H1 (cell line): ENCODE results near the gene ARMH4. TPM values are rescaled to one million over a fixed set of nuclear protein-coding genes. Genes with fewer than 3 reads are reported as not detected.

Source experiments
- CTCF ChIA-PET: fragments of 300-600 bp; sonication (Branson Sonifier 250); formaldehyde crosslinking; loops from one replicate; lab custom pipeline; 2021; ENCODE audit not compliant: partially characterized antibody; lab: Charles Lee
- POLR2A ChIA-PET: fragments of 300-600 bp; sonication (Branson Sonifier 250); formaldehyde crosslinking; loops from one replicate; lab custom pipeline; 2021; ENCODE audit warnings: inconsistent platforms; ENCODE audit not compliant: partially characterized antibody; lab: Charles Lee
- DNase-seq, 2 experiments: peaks; one replicate each; pipeline versions ENCODE4 v3.0.0 to v3.0.0-alpha.2; 2010 to 2022; ENCODE audit warnings: low spot score in 2 of 2, low read depth in 1 of 2, mixed read lengths in 1 of 2
- FAIRE-seq: peaks from 2 replicates; lab custom pipeline; 2011; peaks lifted over from hg19 to GRCh38; lab: Jason Lieb, UNC
- H2AFZ ChIP-seq: 2 replicates; pipeline ENCODE4 v1.8.1; 2012; ENCODE audit warnings: low read length, inconsistent platforms
- H2AK5ac ChIP-seq: 2 replicates; pipeline ENCODE4 v1.6.1; 2013; ENCODE audit warnings: low read depth, low read length
- H2BK120ac ChIP-seq: replicated peaks from 2 replicates; pipeline ENCODE3; 2013; ENCODE audit warnings: low read depth, low read length, inconsistent platforms
- H2BK12ac ChIP-seq: 2 replicates; pipeline ENCODE4 v1.6.1; 2013; ENCODE audit warnings: low read depth, low read length
- H2BK15ac ChIP-seq: 2 replicates; pipeline ENCODE4 v1.6.1; 2013; ENCODE audit warnings: low read length
- H2BK20ac ChIP-seq: 2 replicates; pipeline ENCODE4 v1.6.1; 2013; ENCODE audit warnings: low read length
- H2BK5ac ChIP-seq: 2 replicates; pipeline ENCODE4 v1.6.1; 2013; ENCODE audit warnings: low read depth, low read length
- H3K14ac ChIP-seq: 2 replicates; pipeline ENCODE4 v1.6.1; 2013; ENCODE audit warnings: inconsistent platforms; ENCODE audit not compliant: insufficient read length
- H3K18ac ChIP-seq: 2 replicates; pipeline ENCODE4 v1.6.1; 2013; ENCODE audit warnings: low read length; ENCODE audit errors: extremely low read depth
- H3K23ac ChIP-seq: 2 replicates; pipeline ENCODE4 v1.6.1; 2013; ENCODE audit warnings: inconsistent platforms; ENCODE audit not compliant: insufficient read length
- H3K23me2 ChIP-seq: 2 replicates; pipeline ENCODE4 v1.6.1; 2013; ENCODE audit warnings: low read depth, low read length
- H3K27ac ChIP-seq: 2 replicates; pipeline ENCODE4 v1.6.1; 2011; ENCODE audit warnings: low read depth, low read length, inconsistent platforms
- H3K27me3 ChIP-seq, 4 experiments: replicated peaks in 1 of 4; 1 replicate in 1 of 4; 2 replicates in 3 of 4; pipeline versions ENCODE4 v1.6.1 to v1.8.1; 2011 to 2013; ENCODE audit warnings: low read length in 3 of 4, mild to moderate bottlenecking in 3 of 4, inconsistent platforms in 2 of 4, mixed read lengths in 2 of 4, moderate library complexity in 1 of 4; ENCODE audit not compliant: control insufficient read depth in 3 of 4, insufficient read depth in 3 of 4; ENCODE audit errors: extremely low read depth in 1 of 4
- H3K36me3 ChIP-seq, 4 experiments: 2 replicates each; pipeline versions ENCODE4 v1.6.1 to v1.8.1; 2011 to 2013; ENCODE audit warnings: mild to moderate bottlenecking in 4 of 4, low read length in 3 of 4, moderate library complexity in 2 of 4, control low read depth in 1 of 4, inconsistent platforms in 1 of 4; ENCODE audit not compliant: insufficient read depth in 4 of 4, control insufficient read depth in 2 of 4
- H3K4ac ChIP-seq: replicated peaks from 2 replicates; pipeline ENCODE3; 2013; ENCODE audit warnings: low read length, low read depth, mixed read lengths, inconsistent platforms; ENCODE audit not compliant: insufficient read length
- H3K4me1 ChIP-seq, 4 experiments: replicated peaks in 1 of 4; 1 replicate in 1 of 4; 2 replicates in 3 of 4; pipeline versions ENCODE4 v1.6.1 to v1.8.1; 2011 to 2013; ENCODE audit warnings: low read length in 3 of 4, inconsistent platforms in 2 of 4, mixed read lengths in 1 of 4; ENCODE audit not compliant: insufficient read depth in 4 of 4, control insufficient read depth in 3 of 4
- H3K4me2 ChIP-seq, 2 experiments: 2 replicates each; pipeline versions ENCODE4 v1.6.1 to v1.8.1; 2011 to 2013; ENCODE audit warnings: low read depth in 2 of 2, low read length in 2 of 2, control low read depth in 1 of 2, inconsistent platforms in 1 of 2, mild to moderate bottlenecking in 1 of 2; ENCODE audit not compliant: insufficient read depth in 1 of 2
- H3K4me3 ChIP-seq, 4 experiments: fragments of 200-600, 300-600 bp in 1 of 4; sonication (generic), shearing (Covaris generic), sonication (Bioruptor Twin) in 1 of 4; 2 replicates each; pipeline versions ENCODE4 v1.5.1 to v1.8.1; 2011 to 2016; ENCODE audit warnings: low read length in 4 of 4, low read depth in 3 of 4, control low read depth in 2 of 4, inconsistent platforms in 2 of 4, mild to moderate bottlenecking in 2 of 4, mixed read lengths in 1 of 4, moderate library complexity in 1 of 4; ENCODE audit not compliant: insufficient read depth in 2 of 4; ENCODE audit errors: extremely low read depth in 1 of 4
- H3K56ac ChIP-seq: replicated peaks from 2 replicates; pipeline ENCODE3; 2013; ENCODE audit warnings: low read depth, mild to moderate bottlenecking, mixed read lengths, low read length, inconsistent platforms; ENCODE audit not compliant: insufficient read length
- H3K79me1 ChIP-seq: 2 replicates; pipeline ENCODE4 v1.6.1; 2013; ENCODE audit warnings: low read depth, low read length, control low read depth
- H3K79me2 ChIP-seq, 2 experiments: 2 replicates each; pipeline versions ENCODE4 v1.6.1 to v1.8.1; 2012 to 2013; ENCODE audit warnings: low read length in 2 of 2, mild to moderate bottlenecking in 2 of 2, inconsistent platforms in 1 of 2; ENCODE audit not compliant: insufficient read depth in 2 of 2, control insufficient read depth in 1 of 2
- H3K9ac ChIP-seq, 4 experiments: replicated peaks in 1 of 4; 1 replicate in 1 of 4; 2 replicates in 3 of 4; pipeline versions ENCODE4 v1.6.1 to v1.8.1; 2011 to 2013; ENCODE audit warnings: low read depth in 3 of 4, low read length in 3 of 4, control low read depth in 2 of 4, mild to moderate bottlenecking in 2 of 4, moderate library complexity in 2 of 4, inconsistent platforms in 1 of 4; ENCODE audit errors: extremely low read depth in 1 of 4
- H3K9me3 ChIP-seq, 2 experiments: 2 replicates each; pipeline versions ENCODE4 v1.6.1 to v1.8.1; 2012 to 2013; ENCODE audit warnings: mild to moderate bottlenecking in 2 of 2, moderate library complexity in 2 of 2, control low read depth in 1 of 2, inconsistent platforms in 1 of 2, low read depth in 1 of 2, low read length in 1 of 2, mixed read lengths in 1 of 2; ENCODE audit not compliant: insufficient read depth in 2 of 2
- H4K20me1 ChIP-seq, 2 experiments: replicated peaks in 1 of 2; 2 replicates each; pipeline versions ENCODE3 to v1.8.1; 2011 to 2013; ENCODE audit warnings: inconsistent platforms in 2 of 2, low read length in 2 of 2, mild to moderate bottlenecking in 1 of 2; ENCODE audit not compliant: insufficient read depth in 2 of 2, control insufficient read depth in 1 of 2
- H4K5ac ChIP-seq: 2 replicates; pipeline ENCODE4 v1.6.1; 2013; ENCODE audit warnings: low read length, low read depth, mixed read lengths, inconsistent platforms; ENCODE audit not compliant: insufficient read length
- H4K8ac ChIP-seq: 2 replicates; pipeline ENCODE4 v1.8.0; 2013; ENCODE audit warnings: mild to moderate bottlenecking, moderate library complexity, low read length, inconsistent platforms; ENCODE audit not compliant: insufficient read depth; ENCODE audit errors: extremely low read depth
- H4K91ac ChIP-seq: replicated peaks from 2 replicates; pipeline ENCODE3; 2013; ENCODE audit warnings: low read length, mixed read lengths, inconsistent platforms; ENCODE audit not compliant: insufficient read length
- KDM4A ChIP-seq: IDR thresholded peaks from one replicate; pipeline ENCODE4 v1.7.1; 2012; ENCODE audit warnings: low read depth, mild to moderate bottlenecking, moderate library complexity, low read length, inconsistent platforms; ENCODE audit not compliant: severe bottlenecking
- TEAD4 ChIP-seq: IDR thresholded peaks from 2 replicates; pipeline ENCODE4 v1.6.1; 2012; ENCODE audit warnings: low read depth, low read length, inconsistent platforms, mixed read lengths
- WGBS, 2 experiments: shearing (Covaris generic) in 1 of 2; methylation state at CpG; one replicate each; pipeline versions ENCODE4 v1.1.6 to v1.1.7; 2013 to 2015; ENCODE audit warnings: low lambda C conversion rate in 2 of 2, mixed read lengths in 2 of 2, inconsistent platforms in 1 of 2, low coverage in 1 of 2, missing lambda C conversion rate in 1 of 2; ENCODE audit not compliant: insufficient replicate concordance in 2 of 2, insufficient coverage in 1 of 2, insufficient read length in 1 of 2; ENCODE audit errors: extremely low coverage in 1 of 2, missing lambda C conversion rate in 1 of 2; 5-methylcytosine and 5-hydroxymethylcytosine counted together
- polyA plus RNA-seq, 7 experiments: library from polyadenylated mRNA; depleted of rRNA in 3 of 7; stranded (reverse) in 5 of 7; unstranded in 2 of 7; fragments of >200 nt in 5 of 7; fragments of 200-250 nt in 2 of 7; gene quantifications; 1 replicate in 5 of 7; 2 replicates in 1 of 7; 4 replicates in 1 of 7; pipeline versions ENCODE4 v1.2.1 to v1.2.3, GENCODE V29; 2011 to 2013; ENCODE audit warnings: missing spikeins in 2 of 7, mixed read lengths in 2 of 7
- total RNA-seq: library from RNA; stranded (reverse); fragmentation: NEBNext Ultra II Directional; extraction: Animal tissue kit (Norgen Biotek cat#: 25700); gene quantifications from 2 replicates; pipeline ENCODE4 v1.2.1, GENCODE V29; 2021

The ARMH4 gene
- total and polyA plus RNA-seq, 2 of the 8 experiments (the other 6 are each of a cell fraction or from before 2014, with no cell fraction given), result 7.1 to 25.4 TPM

DNA sequence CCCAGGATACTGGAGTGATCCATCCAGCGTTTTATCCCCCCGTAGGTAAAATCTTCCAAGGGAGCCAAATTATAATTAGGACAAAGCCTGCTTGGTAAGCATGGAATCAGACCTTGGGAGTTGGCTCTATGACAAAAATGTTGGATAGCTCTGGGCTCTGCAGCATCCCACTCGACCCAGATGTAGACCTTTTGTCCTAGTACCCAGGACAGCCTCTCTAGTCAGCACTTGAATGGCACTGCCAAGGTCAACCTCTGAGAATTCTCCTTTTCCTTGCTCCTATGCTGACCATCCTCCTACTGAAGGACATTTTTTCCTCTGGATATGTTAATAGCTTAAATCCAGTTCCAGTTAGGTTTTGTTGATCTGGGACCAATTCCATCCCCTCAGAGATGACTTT is 181.4 kb downstream of the ARMH4 start:
- H3K4ac ChIP-seq, result no peak overlapping the region
- no peak overlapping the region for H4K5ac ChIP-seq
- POLR2A ChIA-PET, result no interaction called here
- H4K20me1 ChIP-seq, result no peaks in the 10 kb centered on the region
- H4K91ac ChIP-seq, result no peak overlapping the region
- H3K4me1 ChIP-seq, result peaks cover 0 to 4% (median 0%) of the 10 kb centered on the region in 4 experiments; a peak in 1 of 7 replicates
- no peak overlapping the region for H2BK120ac ChIP-seq
- no peak overlapping the region for H3K4me3 ChIP-seq
- no peaks in the 10 kb centered on the region for H3K27me3 ChIP-seq
- no peak overlapping the region for H3K9ac ChIP-seq
- no peak overlapping the region for H2BK12ac ChIP-seq
- no peak overlapping the region for H2BK5ac ChIP-seq
- no peak overlapping the region for H3K14ac ChIP-seq
- H2AK5ac ChIP-seq, result no peak overlapping the region
- no peak overlapping the region for H2BK20ac ChIP-seq
- no peaks in the 10 kb centered on the region for H3K79me1 ChIP-seq
- FAIRE-seq (no peak), DNase-seq (no peak)
- CTCF ChIA-PET, result interaction anchor here (0.8 to 1.7 kb wide), 2 partner anchors 8 to 102 kb away, joined by 3 to 9 read pairs; no protein-coding TSS in a partner anchor
- no peak overlapping the region for H3K27ac ChIP-seq
- H3K79me2 ChIP-seq, result no peaks in the 10 kb centered on the region
- no peak overlapping the region for H3K4me2 ChIP-seq
- H2AFZ ChIP-seq, result no peak overlapping the region
- H3K36me3 ChIP-seq, result no peaks in the 10 kb centered on the region
- 72% methylated on average over 3 of the region's 3 CpGs; no CpG with 5 or more reads in 1 of the 2 experiments for whole genome bisulfite sequencing, 2 experiments
- no peak overlapping the region for H4K8ac ChIP-seq
- no peaks in the 10 kb centered on the region for H3K9me3 ChIP-seq
- no peak overlapping the region for H3K18ac ChIP-seq
- no peak overlapping the region for H2BK15ac ChIP-seq
- H3K56ac ChIP-seq, result no peak overlapping the region
- H3K23me2 ChIP-seq, result no peaks in the 10 kb centered on the region
- TF ChIP-seq KDM4A, result no peak
- TF ChIP-seq TEAD4, result no peak
- no peak overlapping the region for H3K23ac ChIP-seq
